K562 (cell line): ENCODE measurements around the gene FBN1. TPM values are rescaled to one million over a fixed set of nuclear protein-coding genes. Genes with fewer than 3 reads are reported as not detected.
A peak's percentile ranks its signal among the peaks of the same experiment; 100 is the strongest.

Experiments
- BACH1 ChIP-seq: fragments of 200-800 bp; sonication (Bioruptor generic); IDR thresholded peaks from 2 replicates; pipeline ENCODE4 v1.6.1; 2016; ENCODE audit warnings: missing genetic modification characterization, missing compliant biosample characterization
- CAMTA2 ChIP-seq: fragments of 250-450 bp; sonication (Bioruptor Pico); conservative IDR thresholded peaks from 2 replicates; pipeline ENCODE4 v1.5.1; 2022
- CBFA2T3 ChIP-seq: fragments of 450-650 bp; IDR thresholded peaks from 2 replicates; pipeline ENCODE4 v1.6.1; 2017
- CSDE1 ChIP-seq, 2 experiments: fragments of 450-650 bp; IDR thresholded peaks; 2 replicates each; pipeline ENCODE4 v1.6.1; 2016; ENCODE audit warnings: mild to moderate bottlenecking in 1 of 2
- FOSL1 ChIP-seq: fragments of 200-800 bp; sonication (Bioruptor generic); conservative IDR thresholded peaks from 2 replicates; pipeline ENCODE4 v1.6.1; 2016; ENCODE audit warnings: missing genetic modification characterization, missing compliant biosample characterization
- FOXA1 ChIP-seq: fragments of 450-650 bp; IDR thresholded peaks from 2 replicates; pipeline ENCODE4 v1.6.1; 2016; ENCODE audit warnings: mild to moderate bottlenecking, borderline replicate concordance
- HDAC2 ChIP-seq: fragments of 450-650 bp; IDR thresholded peaks from 2 replicates; pipeline ENCODE4 v1.6.1; 2016; ENCODE audit warnings: mild to moderate bottlenecking
- HLTF ChIP-seq: fragments of 450-650 bp; IDR thresholded peaks from 2 replicates; pipeline ENCODE4 v1.6.1; 2016
- HMBOX1 ChIP-seq: sonication (generic); IDR thresholded peaks from 2 replicates; pipeline ENCODE4 v1.6.1; 2016
- HNRNPH1 ChIP-seq: fragments of 200-400 bp; formaldehyde crosslinking; optimal IDR thresholded peaks from 2 replicates; pipeline ENCODE3; 2017; ENCODE audit warnings: low read depth, mild to moderate bottlenecking, low read length, moderate library complexity
- PHTF2 ChIP-seq: fragments of 250-450 bp; sonication (Bioruptor Pico); IDR thresholded peaks from 2 replicates; pipeline ENCODE4 v1.5.0; 2021; ENCODE audit warnings: mild to moderate bottlenecking
- POLR2G ChIP-seq: fragments of 200-400 bp; formaldehyde crosslinking; IDR thresholded peaks from 2 replicates; pipeline ENCODE4 v1.6.1; 2017; ENCODE audit warnings: low read depth, mild to moderate bottlenecking, antibody characterized with exemption, low read length, moderate library complexity
- PTTG1 ChIP-seq: fragments of 450-650 bp; IDR thresholded peaks from 2 replicates; pipeline ENCODE4 v1.6.1; 2016; ENCODE audit warnings: low read depth, mild to moderate bottlenecking, missing genetic modification characterization, missing compliant biosample characterization
- RAD21 ChIP-seq, 2 experiments: fragments of 250-450 bp in 1 of 2; fragments of 450-650 bp in 1 of 2; sonication (Bioruptor Pico) in 1 of 2; formaldehyde crosslinking in 1 of 2; IDR thresholded peaks in 1 of 2; conservative IDR thresholded peaks in 1 of 2; 2 replicates each; pipeline versions ENCODE4 v1.4.0 to v1.8.0; 2020 to 2022; ENCODE audit warnings: mild to moderate bottlenecking in 2 of 2, moderate library complexity in 1 of 2
- SP1 ChIP-seq: sonication (generic); formaldehyde crosslinking; IDR thresholded peaks from 2 replicates; pipeline ENCODE4 v1.8.1; 2022; ENCODE audit warnings: mild to moderate bottlenecking, missing genetic modification reagents
- WHSC1 ChIP-seq: IDR thresholded peaks from one replicate; pipeline ENCODE4 v1.6.1; 2012; ENCODE audit warnings: low read length, control low read depth, inconsistent platforms
- ZBTB26 ChIP-seq: fragments of 450-650 bp; formaldehyde crosslinking; IDR thresholded peaks from 2 replicates; pipeline ENCODE4 v1.4.0; 2022; ENCODE audit warnings: missing genetic modification characterization
- ZC3H4 ChIP-seq: sonication (generic); formaldehyde crosslinking; IDR thresholded peaks from 2 replicates; pipeline ENCODE4 v1.9.0; 2021; ENCODE audit warnings: missing genetic modification reagents, borderline replicate concordance
- ZEB2 ChIP-seq: fragments of 450-650 bp; IDR thresholded peaks from 2 replicates; pipeline ENCODE4 v1.6.1; 2016
- ZNF239 ChIP-seq: fragments of 250-450 bp; sonication (Bioruptor Pico); IDR thresholded peaks from 2 replicates; pipeline ENCODE4 v1.4.0; 2020; ENCODE audit warnings: mild to moderate bottlenecking
- ZNF347 ChIP-seq: fragments of 450-650 bp; formaldehyde crosslinking; IDR thresholded peaks from 2 replicates; pipeline ENCODE4 v1.4.0; 2020; ENCODE audit warnings: low read depth, mild to moderate bottlenecking, moderate library complexity
- ZNF551 ChIP-seq: fragments of 250-450 bp; sonication (Bioruptor Pico); IDR thresholded peaks from 2 replicates; pipeline ENCODE4 v1.5.0; 2021; ENCODE audit warnings: mild to moderate bottlenecking, moderate library complexity
- ZNF584 ChIP-seq: fragments of 200-800 bp; sonication (Bioruptor generic); IDR thresholded peaks from 2 replicates; pipeline ENCODE4 v1.6.1; 2016; ENCODE audit warnings: low read depth, mild to moderate bottlenecking, missing genetic modification characterization, missing compliant biosample characterization
- polyA plus RNA-seq, 8 experiments: library from polyadenylated mRNA; depleted of rRNA in 4 of 8; stranded (reverse) in 5 of 8; unstranded in 3 of 8; fragments of >200 nt; fragmentation: Nextera tagmentation in 2 of 8; fragmentation: Illumina TruSeq in 1 of 8; extraction: Ambion mirVana in 2 of 8; extraction: Trizol in 1 of 8; gene quantifications; 2 replicates each; pipeline versions ENCODE4 v1.2.1 to v1.2.3, GENCODE V29; 2011 to 2014; ENCODE audit warnings: inconsistent platforms in 1 of 8, missing spikeins in 1 of 8
- total RNA-seq, 7 experiments: library from RNA; depleted of rRNA in 6 of 7; stranded (reverse); fragments of >200 nt in 6 of 7; fragmentation: Illumina TruSeq in 2 of 7; extraction: Trizol in 2 of 7; gene quantifications; 2 replicates each; pipeline versions ENCODE4 v1.2.1 to v1.2.3, GENCODE V29; 2011 to 2021; ENCODE audit warnings: low replicate concordance in 1 of 7
- TF ChIP-seq, protein P1 (sequence below): sonication (generic); formaldehyde crosslinking; IDR thresholded peaks from 2 replicates; pipeline ENCODE4 v1.8.0; 2023; ENCODE audit warnings: missing genetic modification reagents, mild to moderate bottlenecking, borderline replicate concordance

Gene FBN1
- total and polyA plus RNA-seq, 9 of the 15 experiments (the other 6 are each of a cell fraction or from before 2014, with no cell fraction given) = 0.15 to 1.2 (median 0.60) TPM

- no peak for TF ChIP-seq ZC3H4
- peak; percentile 73; the same call in 1 of the 2 replicates for TF ChIP-seq HMBOX1
- TF ChIP-seq HDAC2 = peak; percentile 59; the same call in 1 of the 2 replicates
- no peak for TF ChIP-seq ZNF551 (CRISPR knock-in tag)
- TF ChIP-seq CBFA2T3 = peak; percentile 96
- TF ChIP-seq ZNF239 = no peak
- TF ChIP-seq ZNF584 (CRISPR knock-in tag) = 0 out of 2 replicates have a peak, but pooled peaks have one; percentile 58
- no peak for TF ChIP-seq WHSC1
- TF ChIP-seq CSDE1 (IDR thresholded peaks at IDR 0.05) = no peak
- TF ChIP-seq SP1 (CRISPR knock-in tag) = no peak
- TF ChIP-seq POLR2G = no peak
- no peak for TF ChIP-seq ZBTB26
- TF ChIP-seq RAD21 (CRISPR knock-in tag; conservative IDR thresholded peaks at IDR 0.05 in 1 of 2, IDR thresholded peaks at IDR 0.05 in 1 of 2) = no peak
- no peak for TF ChIP-seq PTTG1 (tag)
- no peak for TF ChIP-seq CAMTA2 (CRISPR knock-in tag)
- no peak for TF ChIP-seq HNRNPH1
- TF ChIP-seq PHTF2 (CRISPR knock-in tag) = no peak
- peak; percentile 58 for TF ChIP-seq FOSL1 (tag)
- TF ChIP-seq BACH1 (tag) = no peak
- TF ChIP-seq, protein P1, sequence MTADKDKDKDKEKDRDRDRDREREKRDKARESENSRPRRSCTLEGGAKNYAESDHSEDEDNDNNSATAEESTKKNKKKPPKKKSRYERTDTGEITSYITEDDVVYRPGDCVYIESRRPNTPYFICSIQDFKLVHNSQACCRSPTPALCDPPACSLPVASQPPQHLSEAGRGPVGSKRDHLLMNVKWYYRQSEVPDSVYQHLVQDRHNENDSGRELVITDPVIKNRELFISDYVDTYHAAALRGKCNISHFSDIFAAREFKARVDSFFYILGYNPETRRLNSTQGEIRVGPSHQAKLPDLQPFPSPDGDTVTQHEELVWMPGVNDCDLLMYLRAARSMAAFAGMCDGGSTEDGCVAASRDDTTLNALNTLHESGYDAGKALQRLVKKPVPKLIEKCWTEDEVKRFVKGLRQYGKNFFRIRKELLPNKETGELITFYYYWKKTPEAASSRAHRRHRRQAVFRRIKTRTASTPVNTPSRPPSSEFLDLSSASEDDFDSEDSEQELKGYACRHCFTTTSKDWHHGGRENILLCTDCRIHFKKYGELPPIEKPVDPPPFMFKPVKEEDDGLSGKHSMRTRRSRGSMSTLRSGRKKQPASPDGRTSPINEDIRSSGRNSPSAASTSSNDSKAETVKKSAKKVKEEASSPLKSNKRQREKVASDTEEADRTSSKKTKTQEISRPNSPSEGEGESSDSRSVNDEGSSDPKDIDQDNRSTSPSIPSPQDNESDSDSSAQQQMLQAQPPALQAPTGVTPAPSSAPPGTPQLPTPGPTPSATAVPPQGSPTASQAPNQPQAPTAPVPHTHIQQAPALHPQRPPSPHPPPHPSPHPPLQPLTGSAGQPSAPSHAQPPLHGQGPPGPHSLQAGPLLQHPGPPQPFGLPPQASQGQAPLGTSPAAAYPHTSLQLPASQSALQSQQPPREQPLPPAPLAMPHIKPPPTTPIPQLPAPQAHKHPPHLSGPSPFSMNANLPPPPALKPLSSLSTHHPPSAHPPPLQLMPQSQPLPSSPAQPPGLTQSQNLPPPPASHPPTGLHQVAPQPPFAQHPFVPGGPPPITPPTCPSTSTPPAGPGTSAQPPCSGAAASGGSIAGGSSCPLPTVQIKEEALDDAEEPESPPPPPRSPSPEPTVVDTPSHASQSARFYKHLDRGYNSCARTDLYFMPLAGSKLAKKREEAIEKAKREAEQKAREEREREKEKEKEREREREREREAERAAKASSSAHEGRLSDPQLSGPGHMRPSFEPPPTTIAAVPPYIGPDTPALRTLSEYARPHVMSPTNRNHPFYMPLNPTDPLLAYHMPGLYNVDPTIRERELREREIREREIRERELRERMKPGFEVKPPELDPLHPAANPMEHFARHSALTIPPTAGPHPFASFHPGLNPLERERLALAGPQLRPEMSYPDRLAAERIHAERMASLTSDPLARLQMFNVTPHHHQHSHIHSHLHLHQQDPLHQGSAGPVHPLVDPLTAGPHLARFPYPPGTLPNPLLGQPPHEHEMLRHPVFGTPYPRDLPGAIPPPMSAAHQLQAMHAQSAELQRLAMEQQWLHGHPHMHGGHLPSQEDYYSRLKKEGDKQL (CRISPR knock-in tag) = no peak
- TF ChIP-seq ZNF347 = no peak
- TF ChIP-seq ZEB2 = no peak
- TF ChIP-seq HLTF = no peak
- TF ChIP-seq FOXA1 = no peak
Measured at GRCh38 chr15:48579945-48580671, 65.4 kb downstream of the FBN1 start (continued).
